ENCODE data around the gene GPANK1. TPM values are rescaled to one million over a fixed set of nuclear protein-coding genes. Genes with fewer than 3 reads are reported as not detected.
A peak's percentile ranks its signal among the peaks of the same experiment; 100 is the strongest.

GPANK1 gene
- total and polyA plus RNA-seq, 2 of the 13 experiments (the other 11 are each of a cell fraction or from before 2014, with no cell fraction given): 15.4 to 22.8 TPM

DNA sequence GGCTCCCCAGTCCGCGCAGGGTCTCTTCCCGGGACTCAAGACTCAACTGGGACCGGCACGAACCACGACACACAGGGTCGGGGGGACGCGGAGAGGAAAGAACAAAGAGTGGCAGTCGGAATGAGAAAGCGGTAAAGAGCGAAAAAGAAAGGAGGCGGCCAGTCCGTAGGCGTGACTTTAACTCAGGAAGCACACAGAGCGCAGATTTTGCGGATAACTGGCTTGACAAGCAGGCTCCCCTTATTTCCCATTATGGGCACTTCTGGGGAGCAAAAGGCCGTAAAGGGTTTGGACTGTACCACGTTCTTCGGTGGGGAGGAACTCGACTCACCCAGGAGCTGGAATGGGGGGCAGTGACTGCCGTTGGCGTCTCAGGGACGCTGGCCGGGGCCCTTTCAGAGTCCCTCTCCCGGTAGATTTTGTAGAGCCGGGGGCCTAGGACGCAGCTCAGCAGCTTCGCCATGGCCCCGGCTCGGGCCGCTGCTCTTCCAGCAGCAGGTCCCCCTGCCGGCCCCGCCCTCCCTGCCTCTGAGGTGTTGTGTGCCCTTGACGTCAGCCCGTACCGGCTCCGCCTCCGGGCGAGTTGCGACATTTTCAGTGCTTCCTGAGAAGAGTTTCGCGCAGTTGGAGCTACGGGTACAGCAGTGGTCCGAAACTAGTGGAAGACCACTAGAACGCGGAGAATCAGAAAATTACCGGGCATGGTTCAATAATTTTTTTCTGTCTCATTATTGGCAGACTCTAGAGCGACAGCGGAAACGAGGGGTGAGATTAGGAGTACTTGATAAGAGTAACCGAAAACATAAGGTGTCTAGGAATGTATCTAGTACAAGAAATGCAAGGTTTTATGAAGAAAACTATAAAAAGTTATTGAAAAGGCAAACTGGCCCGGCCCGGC, 38.3 kb upstream of the GPANK1 start, which contains the start of gene ABHD16A (continued):
- TF ChIP-seq ZNF572 (CRISPR knock-in tag; IDR thresholded peaks at IDR 0.05): no peak; the same call in 1 of the 2 replicates
- TF ChIP-seq, protein P1, sequence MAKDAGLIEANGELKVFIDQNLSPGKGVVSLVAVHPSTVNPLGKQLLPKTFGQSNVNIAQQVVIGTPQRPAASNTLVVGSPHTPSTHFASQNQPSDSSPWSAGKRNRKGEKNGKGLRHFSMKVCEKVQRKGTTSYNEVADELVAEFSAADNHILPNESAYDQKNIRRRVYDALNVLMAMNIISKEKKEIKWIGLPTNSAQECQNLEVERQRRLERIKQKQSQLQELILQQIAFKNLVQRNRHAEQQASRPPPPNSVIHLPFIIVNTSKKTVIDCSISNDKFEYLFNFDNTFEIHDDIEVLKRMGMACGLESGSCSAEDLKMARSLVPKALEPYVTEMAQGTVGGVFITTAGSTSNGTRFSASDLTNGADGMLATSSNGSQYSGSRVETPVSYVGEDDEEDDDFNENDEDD (CRISPR knock-in tag; IDR thresholded peaks at IDR 0.05; ENCODE audit: borderline replicate concordance): 0 out of 2 replicates have a peak, but pooled peaks have one; percentile 56
- no peak for TF ChIP-seq ATRX (CRISPR knock-in tag; IDR thresholded peaks at IDR 0.05; ENCODE audit: borderline replicate concordance)
- no peak for TF ChIP-seq ZNF569 (CRISPR knock-in tag; IDR thresholded peaks at IDR 0.05; ENCODE audit: borderline replicate concordance)
- no peak; the same call in 1 of the 2 replicates for TF ChIP-seq MYNN (CRISPR knock-in tag; IDR thresholded peaks at IDR 0.05; ENCODE audit: low read depth)
- no peak for TF ChIP-seq ZNF496 (CRISPR knock-in tag; IDR thresholded peaks at IDR 0.05; ENCODE audit: insufficient replicate concordance)
- TF ChIP-seq, protein P2, sequence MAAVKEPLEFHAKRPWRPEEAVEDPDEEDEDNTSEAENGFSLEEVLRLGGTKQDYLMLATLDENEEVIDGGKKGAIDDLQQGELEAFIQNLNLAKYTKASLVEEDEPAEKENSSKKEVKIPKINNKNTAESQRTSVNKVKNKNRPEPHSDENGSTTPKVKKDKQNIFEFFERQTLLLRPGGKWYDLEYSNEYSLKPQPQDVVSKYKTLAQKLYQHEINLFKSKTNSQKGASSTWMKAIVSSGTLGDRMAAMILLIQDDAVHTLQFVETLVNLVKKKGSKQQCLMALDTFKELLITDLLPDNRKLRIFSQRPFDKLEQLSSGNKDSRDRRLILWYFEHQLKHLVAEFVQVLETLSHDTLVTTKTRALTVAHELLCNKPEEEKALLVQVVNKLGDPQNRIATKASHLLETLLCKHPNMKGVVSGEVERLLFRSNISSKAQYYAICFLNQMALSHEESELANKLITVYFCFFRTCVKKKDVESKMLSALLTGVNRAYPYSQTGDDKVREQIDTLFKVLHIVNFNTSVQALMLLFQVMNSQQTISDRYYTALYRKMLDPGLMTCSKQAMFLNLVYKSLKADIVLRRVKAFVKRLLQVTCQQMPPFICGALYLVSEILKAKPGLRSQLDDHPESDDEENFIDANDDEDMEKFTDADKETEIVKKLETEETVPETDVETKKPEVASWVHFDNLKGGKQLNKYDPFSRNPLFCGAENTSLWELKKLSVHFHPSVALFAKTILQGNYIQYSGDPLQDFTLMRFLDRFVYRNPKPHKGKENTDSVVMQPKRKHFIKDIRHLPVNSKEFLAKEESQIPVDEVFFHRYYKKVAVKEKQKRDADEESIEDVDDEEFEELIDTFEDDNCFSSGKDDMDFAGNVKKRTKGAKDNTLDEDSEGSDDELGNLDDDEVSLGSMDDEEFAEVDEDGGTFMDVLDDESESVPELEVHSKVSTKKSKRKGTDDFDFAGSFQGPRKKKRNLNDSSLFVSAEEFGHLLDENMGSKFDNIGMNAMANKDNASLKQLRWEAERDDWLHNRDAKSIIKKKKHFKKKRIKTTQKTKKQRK (IDR thresholded peaks at IDR 0.05; ENCODE audit: low read length): no peak
- TF ChIP-seq ATAD3A (CRISPR knock-in tag; IDR thresholded peaks at IDR 0.05): no peak
- no peak for TF ChIP-seq ZNF382 (CRISPR knock-in tag; IDR thresholded peaks at IDR 0.05; ENCODE audit: borderline replicate concordance)
- TF ChIP-seq ZBTB21 (CRISPR knock-in tag; IDR thresholded peaks at IDR 0.05): peak; percentile 94
- peak; percentile 94 for TF ChIP-seq CREM (IDR thresholded peaks at IDR 0.05)
- TF ChIP-seq CREM (CRISPR knock-in tag; IDR thresholded peaks at IDR 0.05): peak; percentile 46; the same call in 1 of the 2 replicates
- peak; percentile 92 for TF ChIP-seq ELF1 (CRISPR knock-in tag; IDR thresholded peaks at IDR 0.05)
- TF ChIP-seq KLF12 (CRISPR knock-in tag; IDR thresholded peaks at IDR 0.05; ENCODE audit: borderline replicate concordance): peak; percentile 58; the same call in 1 of the 2 replicates
- no peak for TF ChIP-seq NR2F1 (CRISPR knock-in tag; IDR thresholded peaks at IDR 0.05)
- TF ChIP-seq MATR3 (CRISPR knock-in tag; IDR thresholded peaks at IDR 0.05): no peak
- TF ChIP-seq, protein P3, sequence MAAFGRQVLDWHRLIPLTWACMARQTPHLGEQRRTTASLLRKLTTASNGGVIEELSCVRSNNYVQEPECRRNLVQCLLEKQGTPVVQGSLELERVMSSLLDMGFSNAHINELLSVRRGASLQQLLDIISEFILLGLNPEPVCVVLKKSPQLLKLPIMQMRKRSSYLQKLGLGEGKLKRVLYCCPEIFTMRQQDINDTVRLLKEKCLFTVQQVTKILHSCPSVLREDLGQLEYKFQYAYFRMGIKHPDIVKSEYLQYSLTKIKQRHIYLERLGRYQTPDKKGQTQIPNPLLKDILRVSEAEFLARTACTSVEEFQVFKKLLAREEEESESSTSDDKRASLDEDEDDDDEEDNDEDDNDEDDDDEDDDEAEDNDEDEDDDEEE (CRISPR knock-in tag; IDR thresholded peaks at IDR 0.05): 0 out of 2 replicates have a peak, but pooled peaks have one; percentile 28
- no peak; the same call in none of the 2 replicates for TF ChIP-seq MED13 (CRISPR knock-in tag; IDR thresholded peaks at IDR 0.05)
- no peak for TF ChIP-seq RBM22 (optimal IDR thresholded peaks at IDR 0.05; ENCODE audit: low read length)
- TF ChIP-seq, protein P4, sequence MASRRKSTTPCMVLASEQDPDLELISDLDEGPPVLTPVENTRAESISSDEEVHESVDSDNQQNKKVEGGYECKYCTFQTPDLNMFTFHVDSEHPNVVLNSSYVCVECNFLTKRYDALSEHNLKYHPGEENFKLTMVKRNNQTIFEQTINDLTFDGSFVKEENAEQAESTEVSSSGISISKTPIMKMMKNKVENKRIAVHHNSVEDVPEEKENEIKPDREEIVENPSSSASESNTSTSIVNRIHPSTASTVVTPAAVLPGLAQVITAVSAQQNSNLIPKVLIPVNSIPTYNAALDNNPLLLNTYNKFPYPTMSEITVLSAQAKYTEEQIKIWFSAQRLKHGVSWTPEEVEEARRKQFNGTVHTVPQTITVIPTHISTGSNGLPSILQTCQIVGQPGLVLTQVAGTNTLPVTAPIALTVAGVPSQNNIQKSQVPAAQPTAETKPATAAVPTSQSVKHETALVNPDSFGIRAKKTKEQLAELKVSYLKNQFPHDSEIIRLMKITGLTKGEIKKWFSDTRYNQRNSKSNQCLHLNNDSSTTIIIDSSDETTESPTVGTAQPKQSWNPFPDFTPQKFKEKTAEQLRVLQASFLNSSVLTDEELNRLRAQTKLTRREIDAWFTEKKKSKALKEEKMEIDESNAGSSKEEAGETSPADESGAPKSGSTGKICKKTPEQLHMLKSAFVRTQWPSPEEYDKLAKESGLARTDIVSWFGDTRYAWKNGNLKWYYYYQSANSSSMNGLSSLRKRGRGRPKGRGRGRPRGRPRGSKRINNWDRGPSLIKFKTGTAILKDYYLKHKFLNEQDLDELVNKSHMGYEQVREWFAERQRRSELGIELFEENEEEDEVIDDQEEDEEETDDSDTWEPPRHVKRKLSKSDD (CRISPR knock-in tag; IDR thresholded peaks at IDR 0.05; ENCODE audit: low read depth): peak; percentile 87; the same call in 1 of the 2 replicates
- TF ChIP-seq STAG1 (CRISPR knock-in tag; IDR thresholded peaks at IDR 0.05): no peak

Measured in HepG2 (cell line).